T1000 (cell line): ENCODE results near the gene SPRTN.

Source experiments
- DNase-seq: peaks from one replicate; lab custom pipeline; 2025; ENCODE audit warnings: mixed read lengths; lab: John Stamatoyannopoulos, UW

SPRTN gene

DNA sequence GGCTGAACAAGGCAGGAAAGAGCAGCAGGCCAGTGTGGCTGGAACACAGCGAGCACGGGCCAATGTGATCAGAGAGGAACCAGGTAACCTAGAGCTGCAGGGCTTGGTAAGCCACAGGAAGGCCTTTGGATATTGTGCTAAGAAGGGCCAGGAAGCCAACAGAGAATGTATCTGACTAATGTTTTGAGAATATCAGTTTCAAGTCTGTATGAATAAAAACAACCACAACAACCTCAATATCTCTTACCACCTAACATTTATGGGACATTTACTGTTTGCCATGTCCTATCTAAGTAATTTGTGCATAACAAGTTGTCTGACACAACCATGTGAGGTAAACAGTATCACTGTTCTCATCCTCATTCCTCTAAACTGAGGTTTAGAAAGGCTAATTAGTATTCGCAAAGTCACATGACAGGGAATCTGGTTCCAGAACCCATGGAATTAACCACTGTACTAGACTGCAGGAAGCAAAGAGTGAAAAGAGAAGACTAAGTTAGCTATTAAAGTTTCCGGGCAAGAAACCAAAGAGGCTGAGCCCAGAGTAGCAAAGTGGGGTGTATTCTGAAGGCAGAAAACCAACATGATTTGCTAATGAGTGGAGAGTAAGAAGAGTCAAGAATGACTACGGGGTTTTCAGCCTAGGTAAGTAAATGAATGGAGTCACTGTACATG is 38.9 kb downstream of the SPRTN start:
- DNase-seq: no peak

DNA sequence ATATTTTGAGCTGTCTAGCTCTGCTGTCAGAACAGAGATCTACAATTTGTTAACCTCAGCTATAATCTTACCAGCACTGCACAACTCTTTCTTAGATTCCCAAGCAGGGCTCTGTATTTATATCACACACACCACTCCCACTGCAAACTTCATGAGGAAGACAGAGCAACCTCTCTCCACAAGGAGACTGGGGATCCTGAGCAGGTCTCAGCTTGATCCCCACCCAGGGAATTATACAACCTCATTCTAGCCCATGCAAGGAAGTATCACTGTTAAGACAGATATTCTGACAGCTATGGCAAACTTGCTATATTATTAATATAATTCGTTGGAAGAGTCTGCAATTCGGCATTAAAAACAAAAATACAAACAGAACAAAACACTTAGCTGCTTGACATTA is 43.6 kb downstream of the SPRTN start:
- DNase-seq: no peak

DNA sequence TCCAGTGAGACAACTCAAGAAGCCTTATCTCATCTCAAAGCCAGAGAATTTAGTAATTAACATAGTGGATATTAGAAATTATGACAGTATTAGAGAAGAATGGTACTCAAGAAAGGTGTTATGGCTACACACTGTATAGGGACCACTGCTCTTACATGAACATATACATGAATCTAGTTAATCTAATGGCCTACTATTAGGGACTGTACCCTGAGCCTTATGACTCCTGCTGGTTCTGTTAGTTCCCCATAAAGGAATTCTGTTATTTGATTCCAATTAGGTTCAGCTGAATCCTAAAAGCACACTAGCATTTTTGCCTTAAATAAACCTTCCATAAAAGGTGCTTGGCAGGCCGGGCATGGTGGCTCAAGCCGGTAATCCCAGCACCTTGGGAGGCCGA is 44.3 kb downstream of the SPRTN start:
- no peak for DNase-seq

DNA sequence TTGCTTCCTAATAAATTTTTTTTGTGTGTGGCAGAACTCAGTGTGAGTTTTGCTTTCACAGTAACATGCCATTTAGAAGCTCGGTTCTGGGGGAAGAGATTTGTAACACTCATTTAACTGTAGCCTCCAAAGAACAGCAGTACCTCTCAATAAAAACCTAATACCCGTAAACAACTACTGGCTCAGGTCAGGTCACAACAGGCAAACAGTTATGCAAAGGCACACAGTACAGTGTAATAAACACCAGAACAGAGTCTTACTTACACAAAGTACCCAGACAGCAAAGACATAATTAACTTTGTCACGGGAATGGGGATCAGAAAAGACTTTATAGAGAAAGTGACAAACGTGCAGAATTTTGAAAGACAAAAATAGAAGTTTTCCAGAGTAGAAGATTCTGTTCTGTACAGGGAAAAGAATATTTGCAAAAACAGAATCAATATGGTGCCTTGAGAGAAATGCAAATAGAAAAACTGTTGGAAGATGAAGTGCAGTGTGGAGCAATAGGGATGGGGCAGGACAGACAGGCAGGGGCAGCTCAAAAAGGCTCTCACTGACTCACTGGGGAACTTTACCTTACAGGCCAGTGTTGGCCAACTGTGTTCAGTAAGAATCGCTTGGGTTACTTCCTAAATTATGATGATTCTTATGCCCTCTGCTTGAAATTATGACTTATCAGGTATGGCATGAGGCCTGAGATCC is 45.2 kb downstream of the SPRTN start:
- DNase-seq: no peak

DNA sequence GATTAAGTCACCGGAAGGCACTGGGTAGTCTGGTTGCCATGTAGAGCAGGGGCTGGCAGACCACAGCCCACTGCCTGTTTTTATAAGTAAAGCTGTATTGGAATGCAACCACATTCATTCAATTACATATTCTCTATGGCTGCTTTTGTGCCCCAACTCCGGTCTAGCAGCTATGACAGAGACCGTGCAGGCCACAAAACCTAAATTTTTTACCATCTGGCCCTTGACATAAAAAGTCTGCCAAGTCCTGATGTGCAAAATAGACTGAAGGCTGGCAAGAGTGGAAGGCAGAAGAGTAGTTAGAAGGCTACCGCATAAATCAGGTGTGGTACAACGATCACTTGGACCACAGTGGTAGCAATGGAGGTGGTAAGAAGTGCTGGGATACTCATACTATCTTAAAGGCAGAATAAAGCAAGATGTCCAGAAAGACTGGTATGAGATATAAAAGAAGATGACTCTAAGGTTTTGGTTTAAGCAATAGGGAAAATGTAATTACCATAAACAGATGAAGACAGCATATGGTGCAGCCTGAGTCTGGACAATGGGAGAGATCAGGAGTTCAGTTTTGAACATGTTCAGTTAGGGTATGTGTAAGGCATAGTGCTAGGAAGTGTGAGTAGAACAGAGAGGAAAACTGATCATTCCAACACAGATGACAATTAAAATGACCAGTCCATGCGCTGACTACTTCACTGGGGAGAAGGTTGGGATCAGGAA is 46.8 kb downstream of the SPRTN start:
- no peak for DNase-seq

DNA sequence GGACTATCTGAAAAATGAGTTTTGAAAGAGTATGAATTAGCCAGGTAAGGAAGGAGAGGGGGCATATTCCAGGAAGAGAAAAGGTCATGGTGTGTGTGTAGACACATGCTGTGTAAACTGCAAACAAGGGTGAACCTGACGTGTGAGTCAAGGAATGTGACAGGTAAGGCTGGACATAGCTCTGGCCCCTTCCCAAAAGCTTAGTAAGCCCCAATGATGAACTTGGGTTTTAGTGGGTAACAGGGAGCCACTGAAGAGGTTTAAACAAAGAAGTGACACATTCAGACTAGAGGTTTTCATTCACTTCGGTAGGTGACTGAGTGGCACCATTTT is 47.3 kb downstream of the SPRTN start:
- no peak for DNase-seq

DNA sequence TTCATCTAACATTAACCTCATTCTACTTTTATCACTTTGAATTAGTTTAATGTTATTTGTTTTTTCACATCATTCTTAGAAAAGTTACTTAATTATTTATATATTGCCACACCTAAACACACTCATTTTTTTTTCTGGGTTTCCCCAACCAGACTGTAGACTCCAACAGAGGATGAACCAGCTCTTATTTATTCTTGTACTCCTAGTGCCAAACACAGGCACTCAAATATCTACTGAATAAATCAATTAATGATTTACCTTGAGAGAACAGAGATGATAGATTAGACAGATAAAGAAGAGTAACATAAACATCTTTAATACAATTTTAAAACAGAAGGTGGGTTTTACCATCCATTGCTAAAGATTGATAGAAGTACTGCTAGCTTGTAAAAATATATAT is 48.4 kb downstream of the SPRTN start:
- no peak for DNase-seq

DNA sequence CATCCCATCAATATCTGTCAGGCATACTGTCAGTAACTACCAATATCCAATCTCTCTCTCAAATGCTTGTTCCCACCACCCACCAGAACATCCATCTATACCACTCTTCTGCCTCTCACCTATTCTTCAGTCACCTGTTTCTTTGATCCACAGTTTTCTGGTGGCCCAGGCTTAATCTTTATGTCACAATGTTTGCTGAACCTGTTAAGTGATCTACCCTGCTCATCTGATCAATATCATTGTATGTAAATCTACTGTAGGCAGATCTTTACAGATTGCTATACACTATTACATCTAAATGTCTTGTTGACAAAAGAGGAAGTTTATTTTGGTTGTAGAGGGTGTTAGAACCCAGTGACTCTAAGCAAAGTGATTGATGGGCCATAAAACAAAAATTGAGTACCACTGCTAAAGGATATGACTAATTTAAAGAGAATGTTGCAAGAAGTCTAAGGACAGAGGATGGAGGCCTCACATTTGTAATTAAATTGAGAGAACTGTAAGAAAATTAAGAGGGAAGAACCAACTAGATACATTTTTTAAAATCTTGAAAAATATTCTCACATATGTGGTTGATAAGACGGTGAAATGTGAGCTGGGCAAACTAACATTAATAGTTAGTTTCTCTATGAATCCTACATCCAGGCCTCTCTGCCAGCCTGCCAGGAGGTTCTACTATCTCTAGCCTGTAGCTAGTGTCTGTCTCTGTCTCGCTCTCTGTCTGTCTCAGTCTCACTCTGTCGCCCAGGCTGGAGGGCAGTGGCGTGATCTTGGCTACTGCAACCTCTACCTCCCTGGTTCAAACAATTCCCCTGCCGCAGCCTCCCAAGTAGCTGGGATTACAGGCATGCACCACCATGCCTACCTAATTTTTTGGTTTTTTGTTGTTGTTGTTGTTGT is 49.9 kb downstream of the SPRTN start:
- no peak for DNase-seq

DNA sequence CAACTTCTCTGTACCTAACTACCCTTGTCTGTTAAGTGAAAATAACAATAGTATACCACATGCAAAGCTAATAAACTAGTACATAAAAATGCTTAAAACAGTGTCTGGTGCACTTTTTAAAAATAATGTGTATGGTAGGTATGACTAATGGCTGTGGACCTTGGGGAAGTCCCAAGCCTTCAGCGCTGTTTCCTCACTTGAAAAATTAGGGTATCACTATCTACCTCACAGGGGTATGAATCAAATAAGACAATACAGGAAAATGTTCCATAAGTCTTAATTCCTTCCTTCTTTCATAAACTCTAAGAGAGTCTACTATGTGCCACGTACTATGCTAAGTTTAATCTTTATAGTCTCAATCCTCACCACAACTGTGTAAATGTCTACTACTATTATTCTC is 52.0 kb downstream of the SPRTN start:
- DNase-seq: no peak

DNA sequence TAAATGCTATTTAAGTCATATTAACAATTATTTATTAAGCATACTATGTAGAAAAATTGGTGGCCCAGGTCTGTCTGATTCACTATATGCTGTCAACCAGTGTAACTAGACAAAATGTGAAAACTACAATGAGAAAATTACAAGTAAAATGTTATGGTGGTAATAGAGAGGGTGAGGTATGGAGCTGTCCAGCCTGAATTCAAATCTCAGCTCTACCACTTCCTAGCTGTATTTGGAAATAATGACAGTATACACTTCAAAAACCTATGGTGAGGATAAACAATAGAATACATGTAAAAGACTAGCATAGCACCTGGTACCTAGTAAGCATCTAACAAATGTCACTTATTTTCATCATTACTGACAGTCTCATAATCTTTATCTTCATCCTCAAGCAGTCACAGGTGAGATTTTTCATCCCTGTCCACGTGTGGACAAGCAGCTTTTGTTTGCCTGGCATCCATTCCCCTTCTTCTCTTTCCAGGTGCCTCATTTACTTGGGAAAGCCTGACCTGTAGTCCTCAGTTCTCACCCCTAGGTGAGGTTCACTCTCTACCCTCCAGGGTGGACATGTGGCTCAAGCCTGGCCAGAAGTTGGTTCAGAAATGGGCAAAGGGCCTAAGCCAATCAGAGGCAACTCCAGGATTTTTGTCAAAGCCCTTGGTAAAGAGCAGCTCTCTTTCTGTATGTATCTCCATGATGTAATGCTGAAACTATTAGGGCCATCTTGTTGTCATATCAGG is 54.5 kb downstream of the SPRTN start:
- no peak for DNase-seq

DNA sequence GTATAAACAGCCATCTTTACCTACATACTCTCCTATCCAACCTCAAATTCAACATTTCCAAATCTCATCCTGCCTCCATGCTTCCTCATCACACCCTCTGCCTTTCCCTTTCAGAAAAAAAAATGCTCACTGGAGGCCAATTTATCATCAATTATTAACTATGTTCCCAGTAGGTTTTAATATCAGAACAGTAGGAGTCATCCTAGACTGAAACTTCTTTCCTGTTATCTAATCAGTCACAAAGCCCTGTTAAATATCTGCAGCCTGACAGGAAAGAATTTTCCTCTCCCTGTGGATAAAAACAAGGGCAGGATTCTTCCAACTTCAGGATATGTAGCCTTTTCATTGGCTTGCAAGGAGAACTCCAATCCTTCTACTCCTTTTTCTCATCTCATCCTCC is 55.6 kb downstream of the SPRTN start:
- DNase-seq: no peak

DNA sequence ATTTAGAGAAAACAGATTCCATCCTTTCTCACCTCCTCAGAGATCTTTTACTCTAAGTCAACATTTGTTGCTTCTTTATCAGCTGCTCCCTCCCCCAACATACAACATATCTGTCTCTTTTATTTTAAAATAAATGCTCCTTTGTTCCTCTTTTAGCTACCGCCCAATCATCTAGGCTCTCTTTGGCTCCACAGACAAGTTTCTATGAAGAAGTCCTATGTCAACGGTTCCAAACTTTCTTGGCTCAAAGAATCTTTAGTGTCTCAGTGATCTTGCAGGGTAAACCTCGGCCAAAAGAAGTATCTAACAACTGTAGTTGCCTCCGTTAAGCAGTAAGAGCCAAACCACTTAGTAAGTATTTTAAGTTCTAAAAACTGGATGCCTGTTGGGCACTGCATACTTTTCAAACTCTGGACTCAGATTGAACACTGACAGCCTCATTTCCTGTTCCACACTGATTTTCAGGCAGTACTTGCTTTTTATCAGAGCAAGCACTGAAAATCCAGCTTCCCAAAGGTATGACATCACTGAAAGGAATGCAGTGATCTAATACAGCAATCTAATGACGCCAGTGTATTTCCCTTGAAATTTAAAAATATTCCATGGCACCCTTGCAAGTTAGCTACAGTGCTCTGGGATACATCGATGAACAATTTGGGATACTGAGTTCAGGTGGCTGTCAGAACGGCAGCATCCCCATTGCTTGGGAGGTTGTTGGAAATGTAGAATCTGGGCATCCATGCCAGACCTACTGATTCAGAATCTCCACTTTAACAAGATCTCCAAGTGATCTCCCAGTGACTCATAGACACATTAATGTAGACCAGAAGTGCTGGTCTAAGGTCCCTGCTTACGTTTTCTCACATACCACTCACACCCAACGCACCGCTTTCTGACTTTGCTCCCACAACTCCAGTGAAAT is 57.2 kb downstream of the SPRTN start:
- peak; percentile 42 for DNase-seq

DNA sequence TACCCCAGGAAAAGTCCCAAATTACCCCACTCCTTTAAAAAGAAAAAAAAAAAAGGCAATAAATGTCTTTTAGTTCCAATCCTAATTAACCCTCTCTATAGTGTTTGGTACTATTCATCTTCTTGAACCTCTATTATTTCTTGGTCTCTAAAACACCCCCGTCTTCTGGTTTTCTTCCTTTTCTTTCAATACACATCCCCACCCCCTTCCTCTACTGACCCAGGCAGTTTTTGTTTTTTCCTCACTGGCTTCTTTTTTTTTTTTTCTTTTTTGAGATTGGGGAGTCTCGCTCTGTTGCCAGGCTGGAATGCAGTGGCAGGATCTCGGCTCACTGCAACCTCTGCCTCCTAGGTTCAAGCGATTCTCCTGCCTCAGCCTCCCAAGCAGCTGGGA is 57.9 kb downstream of the SPRTN start:
- no peak for DNase-seq

DNA sequence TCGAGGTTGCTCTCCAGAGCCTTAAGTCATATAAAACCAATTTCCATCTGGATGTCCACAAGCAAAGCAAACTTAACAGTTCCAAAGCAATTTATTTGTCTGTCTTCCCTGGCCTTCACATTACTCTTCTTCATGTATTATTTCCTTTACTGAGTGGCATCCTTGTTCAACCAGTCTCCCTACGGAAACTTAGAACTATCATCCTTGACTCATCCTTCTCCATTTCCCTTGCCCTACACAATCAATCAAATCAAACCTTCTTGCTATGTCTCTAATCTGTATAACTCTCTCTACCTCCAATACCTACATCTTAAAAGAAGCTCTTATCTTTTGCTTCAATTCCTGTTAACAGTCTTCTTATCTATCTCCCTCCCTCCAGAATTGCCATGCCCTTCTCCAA is 58.5 kb downstream of the SPRTN start:
- no peak for DNase-seq

DNA sequence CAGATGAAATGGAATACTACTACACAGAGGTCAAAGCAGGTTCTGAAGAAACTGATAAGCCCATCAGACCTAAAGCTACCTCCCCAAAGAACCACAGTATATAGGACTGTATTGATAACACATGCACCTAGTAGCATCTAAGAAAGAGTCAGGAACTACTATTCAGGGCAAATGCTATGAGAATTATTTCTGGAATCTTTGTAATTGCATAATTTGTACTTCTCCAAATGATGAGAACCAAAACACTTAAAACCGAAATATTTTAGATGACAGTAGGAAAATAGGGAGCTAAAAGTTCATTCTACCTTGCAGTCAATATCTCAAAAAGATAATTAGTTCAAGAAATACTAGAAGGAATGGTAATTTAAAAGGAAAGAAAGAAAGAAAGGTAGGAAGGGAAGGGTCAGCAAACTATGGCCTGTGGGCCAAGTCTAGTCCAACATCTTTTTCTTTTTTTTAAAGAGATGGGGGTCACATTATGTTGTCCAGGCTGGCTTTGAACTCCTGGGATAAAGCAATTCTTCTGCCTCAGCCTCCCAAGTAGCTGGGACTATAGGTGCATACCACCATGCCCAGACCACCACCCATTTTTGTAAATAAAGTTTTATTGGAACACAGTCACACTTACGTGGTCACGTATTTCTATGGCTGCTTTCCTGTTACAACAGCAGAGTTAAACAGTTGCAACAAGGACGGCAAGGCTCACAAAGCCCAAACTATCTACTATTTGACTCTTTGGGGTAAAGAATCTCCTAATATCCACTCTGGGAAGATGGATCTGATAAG is 60.0 kb downstream of the SPRTN start:
- DNase-seq: no peak

DNA sequence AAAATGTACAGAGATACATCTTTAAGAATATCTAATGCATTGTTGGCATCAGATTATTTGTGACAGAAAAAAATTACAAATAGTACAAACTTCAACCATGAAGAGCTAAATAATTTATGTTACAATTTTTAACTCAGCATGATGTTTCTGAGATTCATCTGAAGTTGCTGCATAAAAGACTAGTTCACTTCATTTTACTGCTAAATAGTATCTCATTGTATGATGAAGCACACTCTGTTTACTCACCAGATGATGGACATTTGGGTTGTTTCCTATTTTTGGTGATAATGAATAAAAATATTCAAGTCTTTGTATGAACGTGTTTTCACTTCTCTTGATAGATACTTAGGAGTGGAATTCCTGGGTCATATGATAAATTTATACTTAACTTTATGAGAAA is 63.4 kb downstream of the SPRTN start:
- no peak for DNase-seq

DNA sequence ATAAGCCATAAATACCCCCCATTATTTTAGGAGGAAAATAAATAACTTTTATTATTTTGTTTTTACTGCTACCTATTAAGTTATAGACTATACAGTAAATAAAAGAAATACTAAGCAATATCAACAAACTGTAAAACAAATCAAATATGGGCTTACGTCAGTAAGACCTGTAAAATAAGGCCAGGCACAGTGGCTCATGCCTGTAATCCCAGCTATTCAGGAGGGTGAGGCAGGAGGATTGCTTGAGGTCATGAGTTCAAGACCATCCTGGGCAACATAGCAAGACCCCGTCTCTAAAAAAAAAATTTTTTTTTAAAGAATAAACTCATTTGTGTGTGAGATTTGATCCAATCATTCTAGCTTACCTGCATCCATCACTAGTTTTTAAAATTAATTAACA is 66.2 kb downstream of the SPRTN start:
- DNase-seq: no peak
